ENCODE measurements around the gene SCFD2.
A peak's percentile ranks its signal among the peaks of the same experiment; 100 is the strongest.
"Not testable (repeated sequence)": the region's sequence is repeated elsewhere in the genome, so short reads cannot be mapped to it uniquely, and the experiment has no call there.

SCFD2 gene

GRCh38 chr4:53346920-53347852 is 18.7 kb downstream of the SCFD2 start:
- FAIRE-seq = no peak
- no peak for DNase-seq (ENCODE audit: insufficient read length, low spot score)

GRCh38 chr4:53346392-53346791 is 19.5 kb downstream of the SCFD2 start:
- not testable (repeated sequence) for DNase-seq (ENCODE audit: insufficient read length, low spot score); FAIRE-seq

GRCh38 chr4:53340145-53340544 is 25.7 kb downstream of the SCFD2 start:
- not testable (repeated sequence) for FAIRE-seq; DNase-seq (ENCODE audit: insufficient read length, low spot score)

- DNase-seq (ENCODE audit: insufficient read length, low spot score) = not testable (repeated sequence)
- peak; percentile 21 for FAIRE-seq
Measured at GRCh38 chr4:53334916-53335315, 30.9 kb downstream of the SCFD2 start.

- DNase-seq (ENCODE audit: insufficient read length, low spot score) (no peak), FAIRE-seq (no peak)
Measured at GRCh38 chr4:53326535-53326934, 39.3 kb downstream of the SCFD2 start.

GRCh38 chr4:53322696-53323095 is 43.2 kb downstream of the SCFD2 start:
- DNase-seq (ENCODE audit: insufficient read length, low spot score) (no peak), FAIRE-seq (no peak)

- no peak for DNase-seq (ENCODE audit: insufficient read length, low spot score)
- no peak for FAIRE-seq
Measured at GRCh38 chr4:53321984-53322289, 43.9 kb downstream of the SCFD2 start.

- FAIRE-seq = no peak
- no peak for DNase-seq (ENCODE audit: insufficient read length, low spot score)
Measured at GRCh38 chr4:53321151-53321983, 44.5 kb downstream of the SCFD2 start.

GRCh38 chr4:53315300-53315699 is 50.6 kb downstream of the SCFD2 start:
- FAIRE-seq = no peak
- DNase-seq (ENCODE audit: insufficient read length, low spot score) = no peak

GRCh38 chr4:53314252-53314651 is 51.6 kb downstream of the SCFD2 start:
- FAIRE-seq (no peak), DNase-seq (ENCODE audit: insufficient read length, low spot score) (no peak)

GRCh38 chr4:53313510-53313909 is 52.4 kb downstream of the SCFD2 start:
- FAIRE-seq (no peak), DNase-seq (ENCODE audit: insufficient read length, low spot score) (no peak)

- peak; percentile 26 for FAIRE-seq
- DNase-seq (ENCODE audit: insufficient read length, low spot score) = no peak
Measured at GRCh38 chr4:53309321-53310040, 56.4 kb downstream of the SCFD2 start.

GRCh38 chr4:53307819-53308780 is 57.8 kb downstream of the SCFD2 start:
- peak; percentile 68 for FAIRE-seq

GRCh38 chr4:53307210-53307609 is 58.7 kb downstream of the SCFD2 start:
- no peak for FAIRE-seq
- no peak for DNase-seq (ENCODE audit: insufficient read length, low spot score)

More at GRCh38 chr4:53307819-53308780, 57.8 kb downstream of the SCFD2 start:
- DNase-seq (ENCODE audit: insufficient read length, low spot score) = no peak

GRCh38 chr4:53306729-53307128 is 59.1 kb downstream of the SCFD2 start:
- DNase-seq (ENCODE audit: insufficient read length, low spot score) (no peak), FAIRE-seq (no peak)

- not testable (repeated sequence) for DNase-seq (ENCODE audit: insufficient read length, low spot score); FAIRE-seq
Measured at GRCh38 chr4:53292209-53292608, 73.7 kb downstream of the SCFD2 start.

- no peak for FAIRE-seq
Measured at GRCh38 chr4:53281438-53281837, 84.4 kb downstream of the SCFD2 start.

GRCh38 chr4:53280846-53281245 is 85.0 kb downstream of the SCFD2 start:
- DNase-seq (ENCODE audit: insufficient read length, low spot score) = no peak
- FAIRE-seq = no peak

More at GRCh38 chr4:53281438-53281837, 84.4 kb downstream of the SCFD2 start:
- DNase-seq (ENCODE audit: insufficient read length, low spot score) = no peak

- FAIRE-seq (no peak), DNase-seq (ENCODE audit: insufficient read length, low spot score) (no peak)
Measured at GRCh38 chr4:53274609-53275268, 91.1 kb downstream of the SCFD2 start.
